ENCODE results near the gene LCNL1.

- TF ChIP-seq CTCF (optimal IDR thresholded peaks at IDR 0.05 in 1 of 3, IDR thresholded peaks at IDR 0.05 in 1 of 3, conservative IDR thresholded peaks at IDR 0.05 in 1 of 3; ENCODE audit: extremely low read depth in 1 of 3, insufficient read depth in 2 of 3, low read length in 3 of 3) (no peak), EZH2 (IDR thresholded peaks at IDR 0.05; ENCODE audit: low read length) (no peak)
Observed at GRCh38 chr9:136962163-136962562, 20.6 kb upstream of the LCNL1 start.
